ENCODE measurements around the gene L3MBTL4.
"Not testable (repeated sequence)": the region's sequence is repeated elsewhere in the genome, so short reads cannot be mapped to it uniquely, and the experiment has no call there.

The L3MBTL4 gene

DNA sequence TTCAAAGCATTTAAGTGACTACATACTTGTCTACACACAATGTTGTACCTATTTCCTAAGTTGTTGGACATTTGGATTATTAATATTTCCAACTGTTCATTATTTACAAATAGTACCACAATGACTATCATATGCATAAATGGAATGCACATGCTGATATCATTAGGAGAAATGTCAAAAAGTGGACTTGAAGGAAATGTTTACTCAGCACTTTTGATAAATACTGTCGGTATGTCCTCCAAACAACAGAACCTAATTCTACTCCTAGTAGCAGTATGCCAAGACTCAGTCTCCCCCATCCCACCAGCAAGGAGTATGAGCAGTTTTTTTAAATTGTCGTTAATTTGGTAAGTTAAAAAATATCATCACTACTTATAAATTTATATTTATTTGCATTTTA, 116.8 kb downstream of the L3MBTL4 start:
- no peak for DNase-seq

DNA sequence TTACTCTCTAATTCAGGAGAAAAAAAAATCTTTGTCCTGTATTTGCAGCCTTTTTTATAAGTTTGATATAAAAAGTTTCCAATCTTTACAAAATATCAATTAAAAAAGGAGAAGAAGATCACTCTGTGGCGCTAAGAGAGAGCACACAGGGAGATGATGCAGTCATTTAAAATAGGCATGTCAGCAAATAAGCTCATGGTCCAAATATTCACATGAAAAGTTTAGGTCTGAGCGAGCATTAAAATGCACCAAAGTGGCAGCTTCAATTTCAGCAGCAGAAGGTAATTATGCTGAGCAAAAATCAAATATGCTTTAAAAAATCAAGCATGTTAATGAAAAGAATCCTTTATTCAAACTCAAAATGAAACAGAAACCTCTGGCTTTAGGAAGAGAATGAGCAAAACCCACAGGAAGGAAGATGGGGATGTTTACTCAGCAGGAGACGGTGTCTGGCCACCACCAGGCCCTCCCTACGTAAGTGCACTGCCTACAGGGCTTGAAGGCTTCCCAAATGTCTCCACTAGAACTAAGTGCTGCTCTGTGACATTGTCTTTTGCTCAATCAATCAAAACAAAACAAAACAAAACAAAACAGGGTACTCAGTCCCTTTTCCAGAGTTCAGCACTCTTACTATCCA, 120.4 kb downstream of the L3MBTL4 start:
- DNase-seq, result peak; percentile 66 to 80 (median 70)

DNA sequence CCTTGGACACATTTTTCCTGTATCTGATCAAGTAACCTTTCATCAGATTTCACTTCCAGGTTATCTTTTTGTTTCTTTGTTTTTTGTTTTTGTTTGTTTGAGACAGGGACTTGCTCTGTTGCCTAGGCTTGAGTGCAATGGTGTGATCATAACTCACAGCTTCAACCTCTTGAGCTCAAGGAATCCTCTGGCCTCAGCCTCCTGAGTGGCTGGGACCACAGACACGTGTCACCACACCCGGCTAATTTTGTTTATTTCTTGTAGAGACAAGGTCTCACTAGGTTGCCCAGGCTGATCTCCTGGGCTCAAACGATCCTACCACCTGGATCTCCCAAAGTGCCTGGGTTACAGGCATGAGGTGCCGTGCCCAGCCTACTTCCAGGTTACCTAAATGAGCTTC, 124.9 kb downstream of the L3MBTL4 start:
- DNase-seq, result no peak

DNA sequence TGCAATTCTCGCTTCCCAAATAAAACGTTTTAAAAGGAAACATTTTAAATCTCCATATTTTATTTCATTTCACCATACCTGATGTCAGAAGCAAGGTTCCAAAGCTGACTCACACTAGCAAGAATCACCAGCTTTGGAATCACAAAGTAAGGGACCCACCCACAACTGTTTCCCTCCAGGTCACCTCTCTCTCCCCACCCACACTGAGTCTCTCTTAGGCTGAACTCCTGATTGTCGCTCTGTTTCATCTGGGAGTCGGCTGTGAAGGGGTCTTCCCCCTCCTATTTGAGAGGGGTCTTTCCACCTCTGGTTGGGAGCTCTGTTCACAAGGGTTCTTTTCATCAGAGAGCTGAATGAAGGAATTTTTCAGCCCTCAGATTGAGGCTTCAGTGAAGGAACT, 128.1 kb downstream of the L3MBTL4 start:
- DNase-seq, result no peak

GRCh38 chr18:6284761-6285160, 129.9 kb downstream of the L3MBTL4 start:
- no peak for DNase-seq

DNA sequence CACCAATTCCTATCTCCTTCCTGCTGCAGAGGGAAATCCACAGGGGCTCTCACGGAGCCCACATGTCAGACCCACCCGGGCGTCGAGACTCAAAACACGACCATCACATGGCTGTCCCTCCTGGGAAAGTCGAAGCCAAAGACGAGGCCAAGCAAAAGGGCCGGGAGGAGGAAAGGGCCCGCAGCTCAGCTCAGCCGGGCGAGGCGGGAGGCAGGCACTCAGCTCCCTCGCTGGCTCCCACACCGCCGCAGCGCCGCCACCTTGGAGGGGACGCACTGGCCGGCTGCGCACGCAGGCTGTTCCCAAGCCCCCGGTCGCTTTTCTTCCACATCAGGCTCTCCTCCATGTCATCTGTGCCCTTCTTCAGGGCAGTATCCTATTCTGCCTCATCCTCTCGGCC, 130.4 kb downstream of the L3MBTL4 start:
- no peak for DNase-seq

DNA sequence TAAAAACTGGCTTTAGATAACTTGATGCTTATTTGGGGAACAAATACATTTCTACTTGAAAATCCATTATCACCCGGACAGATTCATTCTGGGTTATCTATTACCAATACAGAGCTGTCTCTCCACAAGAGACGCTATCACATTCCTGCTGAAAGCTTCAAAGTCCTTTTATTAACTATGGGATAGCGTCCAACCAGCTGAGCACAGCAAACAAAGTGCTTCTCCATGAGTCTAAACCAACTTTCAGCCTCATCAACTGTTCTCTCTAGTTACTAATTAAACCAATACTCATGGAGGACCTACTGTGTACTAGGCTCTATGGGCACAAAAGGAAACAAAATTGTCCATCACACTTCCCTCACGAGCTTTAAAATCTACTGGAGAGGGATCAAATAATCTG, 132.8 kb downstream of the L3MBTL4 start:
- DNase-seq, result no peak

GRCh38 chr18:6280211-6280743, 134.4 kb downstream of the L3MBTL4 start:
- no peak for DNase-seq

DNA sequence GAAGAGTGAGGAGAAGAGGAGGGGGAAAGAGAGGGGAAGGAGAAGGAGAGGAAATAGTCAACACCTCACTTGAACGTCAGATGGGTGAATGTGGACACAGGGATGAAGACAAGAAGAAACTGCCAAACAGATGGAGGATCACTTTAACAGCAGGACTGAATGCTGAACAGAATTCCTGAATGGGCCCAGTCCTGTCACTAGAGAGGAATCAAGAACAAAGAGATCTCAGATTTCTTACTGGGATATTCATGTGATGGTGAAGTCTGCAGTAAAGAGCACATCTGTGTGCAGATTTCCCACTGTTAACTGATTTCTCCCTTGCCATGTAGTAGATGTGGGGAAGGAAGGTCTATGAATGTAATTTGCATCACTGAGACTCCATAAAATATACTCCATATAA, 135.4 kb downstream of the L3MBTL4 start:
- DNase-seq, result no peak

DNA sequence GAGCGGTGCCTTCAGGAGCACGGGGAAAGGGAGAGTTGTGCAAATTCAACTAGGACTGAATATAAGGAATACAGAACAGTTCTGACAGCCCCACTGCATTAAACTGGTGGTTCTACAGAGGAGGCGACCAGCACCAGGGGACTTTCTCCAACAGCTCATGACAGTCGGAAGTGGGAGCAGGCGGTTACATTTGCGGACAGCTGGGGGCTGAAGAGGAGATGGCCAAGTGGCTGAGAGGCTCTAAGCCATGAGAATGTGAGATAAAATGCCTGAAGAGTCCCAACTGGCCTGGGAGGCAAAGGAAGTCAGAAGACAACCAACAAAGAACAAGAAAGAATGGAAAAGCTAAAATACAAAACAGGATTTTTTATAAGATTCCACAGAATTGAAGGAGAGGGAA, 141.3 kb downstream of the L3MBTL4 start:
- no peak for DNase-seq

GRCh38 chr18:6272144-6272543, 142.6 kb downstream of the L3MBTL4 start:
- DNase-seq, result not testable (repeated sequence)

DNA sequence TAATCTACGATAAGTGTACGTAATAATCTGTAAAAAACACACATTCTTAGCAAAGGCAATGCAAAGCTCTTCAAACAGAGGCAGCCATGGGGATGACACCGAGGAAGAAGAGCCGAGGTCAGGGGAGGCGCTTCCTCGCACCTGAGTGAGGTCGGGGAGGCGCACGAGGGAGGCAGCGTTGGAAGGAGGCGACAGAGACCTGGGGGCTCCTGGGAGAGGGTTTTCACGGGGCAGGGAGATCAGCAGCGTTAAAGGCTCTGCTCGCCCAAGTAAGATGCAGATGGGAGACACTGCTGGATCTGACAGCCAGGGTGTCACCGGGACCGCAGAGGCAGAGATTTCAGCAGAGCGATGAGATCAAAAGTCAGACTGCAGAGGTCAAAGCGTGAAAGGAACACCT, 143.1 kb downstream of the L3MBTL4 start:
- DNase-seq, result no peak

GRCh38 chr18:6270771-6271216, 143.9 kb downstream of the L3MBTL4 start:
- no peak for DNase-seq

GRCh38 chr18:6269660-6270332, 144.9 kb downstream of the L3MBTL4 start:
- DNase-seq, result no peak

- no peak for DNase-seq
These were observed 148.5 kb downstream of the L3MBTL4 start for GRCh38 chr18:6266212-6266611.

DNA sequence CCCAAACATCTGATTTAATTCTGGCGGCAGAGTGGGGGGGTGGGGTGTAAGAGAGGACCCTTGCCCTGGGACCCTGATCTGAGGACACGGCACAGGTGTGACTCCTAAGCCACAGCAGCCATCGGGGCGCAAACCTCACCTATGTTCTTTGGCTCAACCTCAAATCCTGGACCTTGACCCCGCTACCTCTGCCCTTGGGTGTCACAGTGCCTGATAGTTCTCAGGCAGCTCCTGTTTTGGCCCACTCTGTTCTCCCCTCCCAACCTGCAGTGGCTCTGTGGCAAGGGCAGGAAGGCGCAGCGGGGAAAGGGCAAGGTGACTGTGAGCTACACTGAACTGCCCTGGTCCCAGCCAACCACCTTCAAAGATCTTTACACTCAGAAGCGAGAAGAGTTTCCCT, 152.8 kb downstream of the L3MBTL4 start:
- no peak for DNase-seq

- DNase-seq, result not testable (repeated sequence)
These were observed 155.4 kb downstream of the L3MBTL4 start for GRCh38 chr18:6259324-6259723.

DNA sequence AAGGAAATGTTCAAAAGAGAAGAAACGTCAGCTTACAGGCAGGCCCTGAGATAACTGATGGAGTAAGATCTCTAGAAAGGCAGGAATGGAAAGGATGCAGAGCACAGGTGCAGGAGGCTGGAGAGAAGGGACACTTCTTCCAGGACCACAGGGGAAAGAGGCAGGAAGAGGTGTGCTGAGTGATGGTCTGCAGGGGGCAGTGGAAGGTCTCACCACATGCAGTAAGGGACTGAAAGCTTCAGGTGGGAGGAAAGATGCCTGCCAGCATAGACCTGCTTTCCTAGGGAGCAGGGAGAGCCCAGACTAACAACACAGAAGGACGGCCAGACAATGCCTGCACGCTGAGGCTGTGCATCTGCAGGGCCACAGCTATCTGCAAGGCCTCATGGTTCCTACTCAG, 156.8 kb downstream of the L3MBTL4 start:
- no peak for DNase-seq

DNA sequence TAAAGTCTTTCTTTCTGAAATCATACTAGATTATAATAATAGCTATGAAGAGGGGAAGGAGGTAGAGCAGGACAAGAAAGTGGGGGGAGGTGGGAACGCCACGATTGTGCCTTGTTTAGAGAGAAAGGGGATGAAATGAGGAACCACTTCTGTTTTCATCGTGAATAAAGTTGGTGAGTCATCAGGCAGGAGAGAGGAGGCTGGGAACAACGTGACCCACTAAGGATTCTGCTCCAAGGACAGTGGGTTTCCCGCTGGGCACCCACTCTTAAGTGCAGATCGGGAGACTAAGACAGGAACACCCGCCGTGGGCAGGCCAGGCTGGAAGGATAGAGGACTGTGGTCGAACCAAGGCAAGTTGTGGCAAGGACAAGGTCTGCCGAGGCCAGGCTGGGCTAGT, 158.2 kb downstream of the L3MBTL4 start:
- peak; percentile 82 to 87 (median 84) for DNase-seq

GRCh38 chr18:6255886-6256285, 158.8 kb downstream of the L3MBTL4 start:
- DNase-seq, result peak; percentile 41 to 53 (median 42)

DNA sequence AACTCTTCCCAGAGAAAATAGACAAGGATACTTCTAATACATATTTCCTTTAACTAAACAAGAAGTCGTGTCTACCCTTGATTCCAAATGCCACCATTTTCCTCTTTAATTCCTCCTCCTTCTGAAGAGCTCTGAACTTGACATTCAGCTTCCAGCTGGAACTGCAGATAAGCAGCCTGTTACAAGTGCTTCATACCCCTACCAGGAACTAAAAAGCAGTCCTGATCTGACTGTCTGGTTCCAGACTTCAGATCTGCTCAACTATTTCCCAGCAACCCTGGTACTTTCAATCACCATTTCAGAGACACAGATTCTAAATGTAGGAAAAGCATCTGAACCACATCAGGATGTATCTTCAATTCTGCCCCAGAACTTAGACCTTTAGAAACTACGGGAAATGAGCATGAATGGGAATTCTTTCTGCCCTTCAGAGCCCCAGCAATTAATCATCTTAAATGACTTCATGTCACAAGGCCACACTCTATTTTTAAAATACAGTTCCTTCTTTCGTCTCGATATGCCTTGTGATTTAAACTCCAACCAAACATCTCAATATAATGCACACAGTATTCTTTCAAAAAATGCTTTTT, 159.5 kb downstream of the L3MBTL4 start:
- DNase-seq, result peak; percentile 66 to 91 (median 85)

- no peak for DNase-seq
These were observed 160.3 kb downstream of the L3MBTL4 start for GRCh38 chr18:6254456-6254855.

GRCh38 chr18:6251084-6251483, 163.6 kb downstream of the L3MBTL4 start:
- no peak for DNase-seq

DNA sequence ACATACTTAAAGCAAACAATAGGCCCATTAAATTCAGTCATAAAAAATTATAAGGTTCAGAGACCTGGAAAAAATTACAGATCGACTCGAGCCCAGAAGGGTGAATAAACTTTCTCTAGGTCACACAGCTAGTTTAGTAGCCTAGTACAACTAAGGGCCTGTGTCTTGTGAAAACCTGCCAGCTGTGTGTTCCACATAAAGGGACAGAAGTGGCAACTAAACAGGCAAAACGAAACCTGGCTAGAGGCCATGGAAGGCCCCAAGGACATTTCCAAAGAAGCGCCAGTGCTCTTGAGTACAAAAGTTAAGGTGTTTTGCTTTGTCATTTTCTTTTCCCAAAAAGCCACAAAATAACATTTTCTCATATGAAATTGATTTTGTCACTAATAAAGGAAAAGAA, 164.9 kb downstream of the L3MBTL4 start:
- DNase-seq, result no peak

Measured in suppressor macrophage treated with lipopolysaccharide for 1 hour (primary cell).